Heart right ventricle (tissue), 16 donors: ENCODE results near the gene LMTK3. TPM values are rescaled to one million over a fixed set of nuclear protein-coding genes. Genes with fewer than 3 reads are reported as not detected.

Experiments used
- ATAC-seq, 8 donors: fragments of 200-7000 bp; cut with Tn5 transposase; one replicate each; pipeline ENCODE4 v1.9.1; 2020; ENCODE audit warnings: mild to moderate bottlenecking in 8 of 8, moderate library complexity in 8 of 8, moderate number of reproducible peaks in 1 of 8
- DNase-seq, 2 donors: peaks; one replicate each; pipeline ENCODE4 v3.0.0-alpha.2; 2020
- H3K27ac ChIP-seq, 10 donors: fragments of 200-600 bp; sonication (generic) in 2 of 10; one replicate each; pipeline versions ENCODE4 v1.5.0 to v1.8.0; 2020 to 2022; ENCODE audit warnings: mild to moderate bottlenecking in 3 of 10
- H3K27me3 ChIP-seq, 7 donors: fragments of 200-600 bp; one replicate each; pipeline ENCODE4 v1.8.0; 2021 to 2022; ENCODE audit warnings: mild to moderate bottlenecking in 2 of 7
- H3K36me3 ChIP-seq, 9 donors: fragments of 200-600 bp; sonication (generic) in 1 of 9; one replicate each; pipeline versions ENCODE4 v1.5.0 to v1.8.0; 2020 to 2022; ENCODE audit warnings: mild to moderate bottlenecking in 2 of 9
- H3K4me1 ChIP-seq, 9 donors: fragments of 200-600 bp; sonication (generic) in 1 of 9; one replicate each; pipeline versions ENCODE4 v1.5.0 to v1.8.0; 2020 to 2022; ENCODE audit warnings: mild to moderate bottlenecking in 4 of 9
- H3K4me3 ChIP-seq, 10 donors: fragments of 200-600 bp; sonication (generic) in 2 of 10; one replicate each; pipeline versions ENCODE4 v1.5.0 to v1.8.0; 2020 to 2022; ENCODE audit warnings: mild to moderate bottlenecking in 7 of 10, moderate library complexity in 2 of 10
- H3K9me3 ChIP-seq, 11 donors: fragments of 200-600 bp in 10 of 11; sonication (generic) in 2 of 11; one replicate each; pipeline versions ENCODE4 v1.5.0 to v1.8.0; 2013 to 2022; ENCODE audit warnings: mild to moderate bottlenecking in 2 of 11, control low read depth in 1 of 11, moderate library complexity in 1 of 11
- WGBS, 2 donors: extraction: QIAGEN DNeasy Blood & Tissue Kit; methylation state at CpG; one replicate each; pipeline ENCODE4 v1.1.7; 2013; ENCODE audit warnings: inconsistent platforms in 1 of 2; 5-methylcytosine and 5-hydroxymethylcytosine counted together
- intact Hi-C, 10 donors: fragments of 100-400 bp; cut with DNase I; formaldehyde crosslinking; loops; one replicate each; pipeline versions ENCODE4 v1.11.1 to v1.14.2; 2022
- polyA plus RNA-seq, 2 donors: library from polyadenylated mRNA; stranded (reverse); fragments of 200-250 nt; gene quantifications; one replicate each; pipeline ENCODE4 v1.2.3, GENCODE V29; 2013
- total RNA-seq, 10 donors: library from RNA; stranded (reverse); fragmentation: NEBNext Ultra II Directional in 3 of 10; extraction: Animal tissue kit (Norgen Biotek cat#: 25700) in 3 of 10; gene quantifications; one replicate each; pipeline versions ENCODE4 v1.2.1 to v1.2.4, GENCODE V29; 2021 to 2023
- TF ChIP-seq, protein P1 (sequence below), 9 donors: fragments of 200-600 bp; sonication (generic) in 2 of 9; IDR thresholded peaks; one replicate each; pipeline versions ENCODE4 v1.5.0 to v1.8.0; 2021 to 2022; ENCODE audit warnings: antibody characterized with exemption in 9 of 9, mild to moderate bottlenecking in 5 of 9, moderate library complexity in 1 of 9
- donor health status: Arrhythmogenic right ventricular cardiomyopathy.
- donor health status: ischemic (EF 13 %, LVEDD 7.1; RV severe dilation, severe dysfunction).
- donor health status: healthy with polysubstance abuse.
- donor health status: DM: no; HTN: yes; CAD: no.
- donor health status: DM: no; HTN: no; CAD: no.
- donor health status: ischemic (EF 25% LVEDD 6.9; RV normal size, moderate dysfunction).
- donor health status: ischemic (EF 25% LVEDD 5.7; RV mildly dilated, moderate dysfunction).
- donor health status: healthy.
- donor health status: DM: yes; HTN: yes; CAD: no.
- donor health status: Ischemic cardiomyopathy.
- donor health status: ischemic (EF 35%, LVEDD 5.7; RV mildly dilated, moderate dysfunction).
- donor health status: nonischemic (EF 11% LVEDD 7.7; RV severe dilation, severe dysfunction).
- donor health status: DM: yes; HTN: yes; CAD: no.
- donor health status: PGD.
- donor health status: ischemic (EF 29% LVEDD 5.4; RV normal size, mild dysfunction).
- donor health status: nonischemic (EF 23%, LVEDD 6.1; RV moderate dilation, normal function).

LMTK3 gene
- total and polyA plus RNA-seq, 12 donors: 0.12 to 1.5 (median 0.88) TPM

GRCh38 chr19:48499316-48500090 lies 12.1 kb downstream of the LMTK3 start:
- peaks cover 9 to 72% (median 56%) of the 10 kb centered on the region in 7 donors for H3K27me3 ChIP-seq
- intact Hi-C loops: loop anchor here in 2 of 10 donors (10.0 kb wide), 2 partner anchors 185 to 235 kb away; no protein-coding TSS in a partner anchor
- peak overlapping the region in 6 of 10 donors; percentile 4 to 39 (median 20) for H3K4me3 ChIP-seq
- ATAC-seq: no peak
- TF ChIP-seq, protein P1, sequence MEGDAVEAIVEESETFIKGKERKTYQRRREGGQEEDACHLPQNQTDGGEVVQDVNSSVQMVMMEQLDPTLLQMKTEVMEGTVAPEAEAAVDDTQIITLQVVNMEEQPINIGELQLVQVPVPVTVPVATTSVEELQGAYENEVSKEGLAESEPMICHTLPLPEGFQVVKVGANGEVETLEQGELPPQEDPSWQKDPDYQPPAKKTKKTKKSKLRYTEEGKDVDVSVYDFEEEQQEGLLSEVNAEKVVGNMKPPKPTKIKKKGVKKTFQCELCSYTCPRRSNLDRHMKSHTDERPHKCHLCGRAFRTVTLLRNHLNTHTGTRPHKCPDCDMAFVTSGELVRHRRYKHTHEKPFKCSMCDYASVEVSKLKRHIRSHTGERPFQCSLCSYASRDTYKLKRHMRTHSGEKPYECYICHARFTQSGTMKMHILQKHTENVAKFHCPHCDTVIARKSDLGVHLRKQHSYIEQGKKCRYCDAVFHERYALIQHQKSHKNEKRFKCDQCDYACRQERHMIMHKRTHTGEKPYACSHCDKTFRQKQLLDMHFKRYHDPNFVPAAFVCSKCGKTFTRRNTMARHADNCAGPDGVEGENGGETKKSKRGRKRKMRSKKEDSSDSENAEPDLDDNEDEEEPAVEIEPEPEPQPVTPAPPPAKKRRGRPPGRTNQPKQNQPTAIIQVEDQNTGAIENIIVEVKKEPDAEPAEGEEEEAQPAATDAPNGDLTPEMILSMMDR (IDR thresholded peaks at IDR 0.05): no peak
- no peak for DNase-seq
- no peaks in the 10 kb centered on the region for H3K9me3 ChIP-seq
- no peaks in the 10 kb centered on the region for H3K36me3 ChIP-seq
- WGBS, 2 donors: 61 to 66% methylated on average over 39 to 44 of the region's 44 CpGs
- H3K27ac ChIP-seq: no peak overlapping the region
- H3K4me1 ChIP-seq: peaks cover 0 to 36% (median 5%) of the 10 kb centered on the region in 9 donors

GRCh38 chr19:48498595-48499311 lies 12.9 kb downstream of the LMTK3 start:
- TF ChIP-seq, protein P1 (IDR thresholded peaks at IDR 0.05): no peak
- intact Hi-C loops: loop anchor here in 2 of 10 donors (10.0 kb wide), 2 partner anchors 184 to 234 kb away; no protein-coding TSS in a partner anchor
- ATAC-seq (no peak), DNase-seq (no peak)
- H3K9me3 ChIP-seq: no peaks in the 10 kb centered on the region
- WGBS, 2 donors: 49 to 55% methylated on average over 37 to 58 of the region's 59 CpGs
- peak overlapping the region in 7 of 10 donors; percentile 4 to 39 (median 16) for H3K4me3 ChIP-seq
- no peaks in the 10 kb centered on the region for H3K36me3 ChIP-seq
- no peak overlapping the region for H3K27ac ChIP-seq
- H3K27me3 ChIP-seq: peaks cover 9 to 78% (median 56%) of the 10 kb centered on the region in 7 donors
- peaks cover 2 to 42% (median 11%) of the 10 kb centered on the region in 9 donors for H3K4me1 ChIP-seq

- peaks cover 9 to 78% (median 56%) of the 10 kb centered on the region in 7 donors for H3K27me3 ChIP-seq
- intact Hi-C loops: loop anchor here in 2 of 10 donors (10.0 kb wide), 2 partner anchors 183 to 233 kb away; no protein-coding TSS in a partner anchor
Measured at GRCh38 chr19:48497728-48498594, 13.7 kb downstream of the LMTK3 start.

More at GRCh38 chr19:48497728-48498594, 13.7 kb downstream of the LMTK3 start:
- Histone ChIP-seq H3K9me3 (no peaks in the 10 kb centered on the region), H3K36me3 (no peaks in the 10 kb centered on the region), H3K4me3 (peak overlapping the region in 7 of 10 donors; percentile 1 to 39 (median 16)), H3K27ac (no peak overlapping the region), H3K4me1 (peaks cover 2 to 42% (median 11%) of the 10 kb centered on the region in 9 donors)
- ATAC-seq: no peak
- TF ChIP-seq, protein P1 (IDR thresholded peaks at IDR 0.05): no peak
- 66 to 80% methylated on average over 42 to 46 of the region's 46 CpGs for WGBS, 2 donors
- no peak for DNase-seq
